ENCODE measurements around the gene CPNE4.

CPNE4 gene

DNA sequence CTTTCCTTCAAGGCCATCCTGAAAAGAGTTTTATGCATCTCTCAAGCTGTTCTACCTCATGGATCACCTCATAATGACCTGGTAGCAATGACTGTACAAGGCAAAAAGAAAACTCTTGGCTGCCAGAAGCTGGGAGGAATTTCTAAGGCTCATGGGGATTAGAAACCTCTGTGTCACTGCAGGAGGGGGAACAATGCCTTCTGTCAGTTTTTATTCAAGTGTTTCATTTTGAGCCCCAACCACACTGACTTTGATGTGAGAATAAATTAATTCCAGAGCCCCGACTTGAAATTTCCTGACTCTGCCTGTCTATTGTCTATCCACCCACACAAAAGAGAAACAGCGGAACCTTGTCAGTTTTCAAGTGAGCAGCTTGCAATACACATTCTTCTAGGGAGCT, 473.3 kb downstream of the CPNE4 start:
- no peak for DNase-seq

DNA sequence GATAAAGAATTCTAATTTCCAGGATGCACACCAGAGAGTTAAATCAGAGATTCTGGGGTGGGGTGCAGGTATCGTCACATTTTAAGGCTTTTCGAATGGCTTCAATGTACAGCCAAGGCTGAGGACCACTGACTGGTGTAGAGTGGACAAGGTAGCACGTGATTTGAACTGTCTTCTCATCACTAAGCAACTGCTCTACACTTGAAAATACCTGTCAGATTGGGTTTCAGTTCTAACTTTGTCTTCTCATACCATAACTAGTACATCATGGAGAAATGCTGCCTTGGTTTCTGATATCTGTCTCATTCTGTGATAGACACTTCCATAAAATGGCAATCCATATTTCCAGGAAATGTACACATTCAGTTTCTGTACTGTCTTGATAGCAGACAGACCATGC, 474.0 kb downstream of the CPNE4 start:
- no peak for DNase-seq

DNA sequence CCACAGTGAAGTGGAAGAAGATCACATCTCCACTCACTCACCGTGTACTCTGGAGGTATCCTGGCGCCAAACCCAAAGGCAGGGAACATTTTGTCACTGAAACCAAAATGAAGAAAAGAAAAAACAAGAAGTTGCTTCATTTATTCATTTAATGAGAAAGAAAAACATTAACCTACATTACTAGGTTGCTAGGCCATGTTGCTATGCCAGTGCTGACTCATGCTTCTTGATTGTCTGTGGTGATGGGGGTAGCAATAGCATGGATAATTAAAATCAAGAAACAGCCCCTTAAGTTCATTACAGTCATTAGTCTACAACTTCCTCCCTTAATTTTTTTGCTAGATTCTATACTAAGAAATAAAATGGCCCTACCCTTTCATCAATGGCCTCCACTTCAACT, 479.4 kb downstream of the CPNE4 start:
- DNase-seq: no peak

DNA sequence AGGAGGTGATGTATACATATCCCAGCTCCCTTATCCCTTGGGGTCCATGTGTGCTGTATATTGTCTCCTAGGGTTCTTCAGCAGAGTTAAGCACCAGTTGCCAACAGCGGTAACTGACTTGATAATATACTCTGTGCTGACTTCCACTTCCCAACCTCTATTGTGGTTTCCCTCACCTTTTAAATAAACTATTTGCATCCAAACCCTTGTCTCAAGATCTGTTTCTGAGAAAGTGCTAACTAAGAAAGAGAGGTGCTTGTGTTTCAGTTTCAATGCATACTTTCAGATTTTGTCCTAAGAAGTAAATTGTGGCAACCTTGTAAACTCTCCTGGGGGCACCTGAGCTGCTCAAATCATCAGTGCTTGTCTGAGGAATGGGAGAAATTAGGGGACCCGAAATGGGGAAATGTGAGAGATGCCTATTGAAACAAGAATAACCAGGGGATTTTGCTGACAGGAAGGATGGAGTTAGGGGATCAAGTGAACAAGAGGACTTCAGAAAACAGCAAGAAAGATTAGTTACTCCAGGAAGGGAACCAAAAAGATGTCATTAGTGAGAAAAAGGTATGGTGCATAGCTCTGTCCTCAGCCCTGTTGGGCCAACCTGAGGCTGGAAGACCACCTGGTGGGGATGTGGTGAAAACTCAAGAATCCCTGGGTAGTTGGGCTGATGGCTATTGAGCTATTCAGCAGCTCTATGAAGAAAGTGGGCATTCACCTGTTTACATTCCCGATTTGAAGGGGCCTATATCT, 481.1 kb downstream of the CPNE4 start:
- DNase-seq: no peak

DNA sequence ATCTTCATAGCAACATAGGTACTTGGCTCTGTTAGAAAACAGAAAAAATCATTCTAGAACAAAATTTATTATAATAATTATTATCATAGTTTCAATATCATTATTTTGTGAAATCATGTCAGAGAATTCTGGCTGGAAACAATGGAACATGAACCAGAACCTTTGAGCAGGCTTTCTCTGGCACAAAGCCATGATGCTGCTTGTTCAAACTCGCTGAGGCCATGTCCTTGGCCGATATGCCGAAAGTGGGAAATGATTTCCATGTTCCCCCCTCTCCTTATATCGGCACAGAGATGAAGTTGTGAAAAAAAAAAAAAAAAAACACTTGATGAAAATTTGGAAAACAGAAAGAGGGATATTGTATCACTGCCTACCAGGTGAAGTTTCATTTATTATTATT, 483.1 kb downstream of the CPNE4 start:
- DNase-seq: no peak

DNA sequence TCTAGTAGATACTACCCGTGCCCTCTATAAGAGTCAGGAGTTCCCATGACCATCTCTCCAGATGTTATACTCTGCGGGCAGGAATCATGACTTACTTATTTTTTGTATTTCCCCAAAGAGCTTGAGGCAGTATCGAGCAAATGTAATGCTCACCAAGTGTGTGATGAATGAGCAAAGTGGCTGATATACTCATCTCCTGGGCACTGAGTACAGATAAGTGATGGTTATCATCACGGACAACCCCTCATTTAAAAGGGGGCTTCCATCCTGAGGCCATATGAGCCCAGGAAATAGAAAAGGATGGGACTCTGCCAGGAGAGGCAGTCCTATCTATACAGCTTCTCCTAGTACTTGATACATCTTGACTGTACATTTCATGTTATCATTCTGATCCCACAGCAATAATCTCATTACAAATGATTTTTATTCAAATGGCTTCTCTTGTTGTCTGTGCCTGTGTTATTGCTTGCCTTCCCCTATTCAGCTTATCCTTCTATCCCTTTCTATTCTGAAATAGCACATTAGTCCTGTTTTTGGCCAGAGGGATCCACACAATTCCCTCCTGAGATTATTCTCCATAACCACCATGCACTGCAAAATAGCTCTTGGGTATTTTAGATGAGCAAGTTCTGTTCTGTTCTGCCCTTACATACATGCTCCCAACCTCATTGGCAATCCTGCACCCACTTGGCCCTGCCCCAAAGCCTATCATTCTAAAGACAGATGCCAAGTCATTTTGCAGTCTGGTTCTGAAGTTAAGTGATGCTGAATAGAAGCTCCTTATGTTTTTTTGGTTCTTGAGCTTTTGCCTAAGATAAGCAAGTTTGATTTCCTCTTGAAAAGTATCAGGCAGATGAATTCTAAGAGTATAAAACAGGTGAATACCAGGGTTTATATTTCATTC, 484.0 kb downstream of the CPNE4 start:
- DNase-seq: no peak

DNA sequence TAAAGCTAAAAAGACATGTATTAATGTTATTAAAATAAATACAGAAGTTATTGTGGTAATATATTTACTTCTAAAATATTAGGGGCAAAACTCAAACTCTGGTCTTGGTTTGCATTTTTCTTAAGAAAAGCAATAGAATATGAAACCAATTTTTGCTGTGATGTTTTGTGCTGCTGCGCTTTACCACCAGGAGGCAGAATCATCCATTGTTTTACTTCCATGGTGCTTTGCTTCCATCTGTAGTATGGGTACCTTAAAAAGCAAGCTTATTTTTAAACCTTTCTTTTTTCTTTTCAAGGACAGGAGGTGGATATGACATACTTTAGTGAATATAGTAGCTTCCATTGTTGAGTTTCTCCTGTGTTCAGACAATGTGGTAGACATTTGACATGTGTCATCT, 485.5 kb downstream of the CPNE4 start:
- DNase-seq: no peak

DNA sequence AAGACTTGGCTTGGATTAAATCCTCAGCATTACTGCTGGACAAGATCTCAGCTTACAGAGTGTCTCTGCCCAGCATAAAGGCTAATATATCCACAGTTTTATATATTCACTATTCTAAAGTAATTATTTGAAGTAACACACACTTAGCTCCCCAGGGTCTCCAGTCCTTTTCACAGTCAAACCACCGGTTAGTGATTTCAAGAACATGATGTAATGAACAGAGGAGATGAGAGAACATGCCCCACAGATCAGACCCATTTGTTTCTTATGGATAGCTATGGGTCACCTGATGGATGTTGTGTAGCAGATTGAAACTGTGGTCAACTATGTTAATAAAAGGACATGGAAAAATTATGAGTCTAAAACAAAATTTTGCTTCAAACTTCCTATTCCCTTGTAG, 487.2 kb downstream of the CPNE4 start:
- DNase-seq: no peak

DNA sequence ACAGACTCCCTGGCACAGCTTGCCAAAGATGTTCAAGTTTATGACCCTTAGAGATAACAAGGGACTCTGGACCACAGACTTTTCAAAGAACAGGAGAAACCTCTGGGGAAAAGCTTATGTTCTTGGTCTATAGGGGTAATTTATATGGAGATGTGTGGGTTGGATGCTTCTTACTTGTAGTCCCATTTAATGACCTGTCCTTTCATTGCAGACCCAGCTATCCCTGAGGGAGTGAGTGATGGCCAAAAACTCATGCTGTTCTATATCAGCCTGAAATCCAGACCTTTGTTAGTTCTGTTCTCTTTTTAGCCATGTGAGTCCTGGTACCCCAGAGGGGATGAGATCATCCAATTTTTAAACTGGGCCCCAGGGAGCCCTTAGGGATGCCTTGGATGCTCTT, 488.4 kb downstream of the CPNE4 start:
- no peak for DNase-seq

DNA sequence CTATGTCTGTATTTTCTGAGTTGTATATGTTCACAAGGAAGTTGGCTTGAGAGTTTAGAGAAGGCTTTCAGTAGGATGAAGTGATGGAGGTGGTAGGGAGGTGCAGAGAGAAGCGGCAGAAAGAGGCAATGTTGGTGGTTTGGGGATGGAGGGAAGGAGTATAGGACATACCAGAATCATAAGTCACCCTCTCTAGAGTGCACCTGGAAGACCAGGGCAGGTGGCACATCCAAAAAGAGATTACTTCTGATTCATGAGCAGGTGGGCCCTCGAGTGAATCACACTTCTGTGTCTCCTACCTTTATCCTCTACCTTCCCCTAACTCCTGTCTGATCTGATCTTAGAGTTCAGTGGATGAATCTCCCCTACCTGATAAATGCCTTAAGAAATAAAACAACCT, 490.3 kb downstream of the CPNE4 start:
- no peak for DNase-seq

DNA sequence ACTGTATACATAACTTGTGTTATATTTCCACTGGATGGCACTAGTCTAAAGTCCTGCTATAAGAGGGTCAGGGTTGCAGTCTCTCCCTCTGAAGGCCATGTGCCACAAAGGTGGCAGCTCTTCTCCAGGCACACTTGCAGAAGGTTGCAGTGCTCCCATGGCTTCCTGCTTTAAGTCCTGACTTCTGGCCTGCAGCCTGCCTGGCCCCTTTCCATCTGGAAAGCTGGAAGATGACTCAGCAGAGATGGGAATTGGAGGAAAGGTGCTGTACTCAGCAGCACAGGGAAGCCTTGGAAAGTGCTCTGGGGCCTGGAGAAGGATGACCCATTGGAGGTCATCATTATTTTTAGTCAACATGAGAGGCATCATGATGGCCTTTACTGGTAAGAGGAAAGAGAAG, 491.1 kb downstream of the CPNE4 start:
- no peak for DNase-seq

DNA sequence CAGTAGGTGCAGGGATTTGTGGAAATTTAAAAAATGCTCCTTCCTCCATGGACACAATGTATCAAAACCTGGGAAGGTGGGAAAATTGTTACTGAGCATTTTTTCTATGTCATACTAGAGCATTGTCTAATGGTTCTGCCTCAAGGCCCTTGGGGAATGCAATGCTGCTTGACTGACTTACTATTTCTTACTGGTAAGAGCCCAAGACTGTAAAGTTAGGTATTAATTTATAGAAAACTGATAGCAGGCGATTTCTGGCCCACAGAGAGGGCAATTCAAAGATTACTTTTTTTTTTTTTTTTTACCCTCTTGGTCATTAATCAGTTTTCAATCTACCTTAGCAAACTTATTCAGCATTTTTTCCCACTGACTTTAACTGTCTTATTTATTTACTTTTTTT, 493.5 kb downstream of the CPNE4 start:
- DNase-seq: no peak

DNA sequence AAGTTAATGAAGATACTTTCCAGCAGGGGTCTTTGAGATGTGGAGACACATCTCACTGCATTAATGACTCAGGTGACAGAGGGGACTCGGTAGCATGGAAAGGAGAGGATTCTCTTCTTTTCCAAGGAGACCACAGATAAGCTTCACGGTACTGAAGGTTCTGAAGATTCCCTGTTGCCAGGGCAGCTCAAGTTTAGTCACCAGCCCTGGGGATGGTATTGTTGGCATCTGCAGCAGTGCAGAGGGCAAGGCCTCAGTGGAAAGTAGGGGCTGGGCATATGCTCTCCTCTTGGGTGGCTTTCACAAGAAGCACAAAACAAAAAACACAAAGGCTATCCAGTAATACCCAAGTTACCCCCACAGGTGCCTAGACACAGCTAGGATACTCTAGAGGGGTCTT, 494.0 kb downstream of the CPNE4 start:
- no peak for DNase-seq

DNA sequence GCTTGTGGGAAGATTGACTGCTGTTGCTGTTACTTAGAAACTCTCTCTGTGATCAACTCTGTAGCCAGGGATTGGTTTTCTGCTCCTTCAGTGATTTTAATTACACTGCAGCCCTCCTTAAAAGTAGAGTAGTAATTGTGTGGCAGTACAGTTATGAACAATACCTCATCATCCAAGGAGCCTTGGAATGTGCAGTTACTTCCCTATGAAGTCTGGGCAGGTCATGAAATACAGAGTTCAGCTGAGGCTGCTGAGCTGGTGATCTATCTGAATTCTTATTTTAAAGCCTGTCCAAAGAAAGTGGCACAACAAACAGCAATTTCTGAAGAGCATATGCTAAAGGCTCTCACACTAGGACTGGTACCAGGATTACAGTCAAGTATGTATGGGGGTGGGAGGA, 494.7 kb downstream of the CPNE4 start:
- DNase-seq: no peak

DNA sequence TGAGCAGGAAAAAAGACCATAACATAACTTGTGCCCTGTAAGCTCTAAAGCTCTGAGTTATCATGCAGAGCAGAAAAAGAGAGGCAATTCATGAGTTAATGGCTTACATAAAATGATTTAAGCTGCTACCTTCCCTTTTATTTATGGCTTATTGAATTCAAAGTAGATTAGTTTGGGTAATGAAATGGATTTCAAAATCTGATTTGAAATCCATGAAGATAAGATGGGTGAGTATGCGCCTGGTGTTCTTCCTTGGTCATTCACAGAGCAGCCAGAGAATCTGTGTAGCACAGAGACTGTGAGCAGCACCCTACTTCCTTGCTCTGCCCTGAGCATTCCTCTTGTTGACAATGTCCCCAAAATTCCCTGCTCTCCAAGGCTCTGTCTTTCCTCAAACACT, 495.8 kb downstream of the CPNE4 start:
- no peak for DNase-seq

DNA sequence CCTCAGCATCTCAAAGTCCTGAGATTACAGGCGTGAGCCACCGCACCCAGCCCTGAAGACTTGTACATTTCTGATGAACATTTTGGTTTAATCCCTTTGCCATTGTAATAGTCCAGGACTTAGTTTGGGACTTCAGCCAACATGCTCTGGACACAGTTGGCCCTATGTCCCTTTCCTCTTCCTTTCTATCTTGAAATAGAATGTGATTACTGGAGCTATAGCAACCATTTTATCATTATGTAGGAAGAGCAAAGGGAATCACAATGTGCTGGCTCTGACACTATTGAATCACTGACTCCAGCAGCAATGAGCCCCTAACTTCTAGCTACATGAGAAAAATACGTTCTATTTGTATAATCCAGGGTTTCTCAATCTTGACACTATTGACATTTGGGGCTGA, 497.3 kb downstream of the CPNE4 start:
- DNase-seq: no peak

DNA sequence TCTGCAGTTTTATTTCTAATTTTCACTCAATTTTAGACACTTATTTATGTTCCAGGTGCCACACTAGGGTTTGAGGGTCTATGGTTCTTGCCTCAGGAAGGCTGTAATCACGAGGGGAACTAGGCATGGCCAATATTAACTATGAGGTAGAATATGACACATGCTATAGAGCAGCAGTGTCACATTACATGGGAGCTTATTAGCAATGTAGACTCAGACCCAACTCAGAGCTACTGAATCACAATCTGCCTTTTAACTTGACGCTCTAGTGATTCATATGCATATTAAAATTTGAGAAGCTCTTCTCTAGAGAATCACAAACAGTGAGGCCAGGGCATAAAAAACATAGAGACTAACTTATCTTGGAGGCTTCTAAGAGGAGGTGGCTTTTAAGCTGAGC, 499.2 kb downstream of the CPNE4 start:
- no peak for DNase-seq

DNA sequence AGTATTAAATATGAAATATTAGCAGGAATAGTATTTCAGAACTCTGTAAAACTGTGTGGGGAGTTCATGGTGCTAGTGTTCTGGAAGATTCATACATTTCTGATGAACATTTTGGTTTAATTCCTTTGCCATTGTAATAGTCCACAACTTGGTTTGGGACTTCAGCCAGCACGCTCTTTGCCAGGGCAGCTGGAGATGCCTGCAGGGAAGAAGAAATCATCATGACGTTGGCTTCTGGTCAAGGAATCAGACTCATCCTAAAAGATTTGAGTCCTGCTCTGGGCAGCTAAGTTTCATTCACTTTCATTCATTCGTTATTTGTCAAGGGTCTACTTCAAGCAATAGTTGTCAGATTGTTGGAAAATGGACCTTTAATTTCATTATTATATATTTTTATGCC, 499.7 kb downstream of the CPNE4 start:
- no peak for DNase-seq

DNA sequence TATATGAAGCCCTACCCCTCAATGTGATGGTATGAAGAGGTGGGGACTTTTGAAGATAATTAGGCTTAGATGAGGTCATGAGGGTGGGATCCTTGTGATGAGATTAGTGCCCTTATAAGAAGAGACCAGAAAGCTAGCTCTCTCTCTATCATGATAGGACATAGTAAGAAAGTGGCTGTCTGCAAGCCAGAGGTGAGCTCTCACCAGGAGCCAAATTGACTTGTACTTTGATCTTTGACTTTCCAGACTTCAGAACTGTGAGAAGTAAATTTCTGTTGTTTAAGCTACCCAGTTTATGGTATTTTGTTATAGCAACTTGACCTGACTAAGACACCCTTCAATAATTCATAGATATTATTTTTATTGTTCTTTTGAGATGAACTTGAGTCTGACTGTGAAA, 502.2 kb downstream of the CPNE4 start:
- DNase-seq: no peak

DNA sequence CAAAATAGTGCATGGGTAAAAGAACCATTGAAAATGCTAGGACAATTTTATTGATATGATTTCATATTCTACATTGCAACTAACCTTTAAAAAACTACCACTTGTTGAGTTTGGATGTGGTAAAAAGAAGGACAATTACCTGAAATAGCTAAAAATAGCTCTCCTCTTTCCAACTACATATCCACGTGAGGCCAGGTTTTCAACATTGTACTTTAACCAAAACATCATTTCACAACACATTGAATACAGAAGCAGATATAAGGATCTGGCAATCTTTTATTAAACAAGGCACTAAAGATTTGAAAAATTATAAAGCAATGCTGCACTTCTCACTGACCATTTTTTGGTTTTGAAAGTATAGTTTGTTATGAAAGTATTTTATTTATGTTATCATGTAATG, 504.0 kb downstream of the CPNE4 start:
- no peak for DNase-seq

DNA sequence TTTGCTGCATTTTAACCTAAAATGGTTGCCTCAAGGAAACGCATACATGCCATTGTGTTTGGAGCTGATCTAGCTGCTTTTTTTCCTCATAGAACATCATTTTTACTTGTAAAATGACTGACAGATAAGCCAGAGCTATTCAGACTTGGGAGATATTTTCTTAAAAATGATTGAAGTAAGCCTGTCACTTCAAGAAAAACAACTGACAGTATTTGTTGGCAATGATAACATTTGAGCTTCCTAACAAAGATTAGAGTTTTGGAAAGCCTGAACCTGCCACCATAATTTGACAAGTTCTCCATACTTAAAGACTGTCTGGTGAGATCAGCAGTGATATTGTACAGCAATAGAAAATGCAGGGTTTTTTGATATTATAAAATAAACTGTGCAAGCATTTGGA, 504.4 kb downstream of the CPNE4 start:
- DNase-seq: no peak

DNA sequence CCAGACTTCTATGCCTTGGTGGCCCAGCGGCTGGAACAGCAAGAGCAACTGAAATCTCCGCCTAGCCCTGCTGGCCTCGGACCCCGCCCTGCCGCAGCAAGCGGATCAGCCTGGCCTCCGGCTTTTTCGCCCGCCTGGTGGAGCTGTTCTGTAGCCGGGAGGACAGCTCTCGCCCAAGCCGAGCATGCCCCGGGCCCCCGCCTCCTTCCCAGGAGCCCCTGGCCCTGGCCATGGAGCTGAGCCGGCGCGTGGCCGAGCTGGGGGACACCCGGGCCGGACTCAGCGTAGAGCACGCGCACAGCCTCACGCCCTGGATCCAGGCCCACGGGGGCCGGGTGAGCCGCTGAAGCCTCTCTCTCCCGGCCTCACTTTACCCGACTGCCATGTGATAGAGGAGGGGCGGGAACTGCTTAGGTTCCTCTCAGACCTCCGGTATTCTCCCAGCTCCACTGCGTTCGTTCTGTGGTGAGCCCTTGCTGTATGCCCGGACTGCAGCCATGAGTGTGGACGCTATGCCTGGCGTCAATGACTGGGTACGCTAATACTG, 507.9 kb downstream of the CPNE4 start:
- no peak for DNase-seq

DNA sequence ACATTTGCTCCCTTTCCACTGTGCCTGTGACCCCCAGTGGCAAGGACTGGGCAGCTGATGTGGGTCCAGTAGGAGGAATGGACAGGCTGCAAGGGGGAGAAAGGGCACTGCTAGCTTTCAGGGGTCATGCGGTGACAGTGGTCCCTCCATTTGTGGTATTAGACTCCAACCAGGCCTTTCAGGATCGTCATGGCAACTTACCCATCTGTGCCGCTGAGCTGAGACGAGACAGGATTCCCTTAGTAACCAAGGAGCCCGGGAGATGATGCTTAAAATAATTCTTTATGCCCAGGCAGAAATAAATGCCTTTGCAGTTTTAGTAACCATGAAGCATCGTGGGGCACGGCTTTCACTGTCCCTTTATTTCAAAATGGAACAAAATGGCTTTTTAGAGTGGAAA, 516.1 kb downstream of the CPNE4 start:
- no peak for DNase-seq

DNA sequence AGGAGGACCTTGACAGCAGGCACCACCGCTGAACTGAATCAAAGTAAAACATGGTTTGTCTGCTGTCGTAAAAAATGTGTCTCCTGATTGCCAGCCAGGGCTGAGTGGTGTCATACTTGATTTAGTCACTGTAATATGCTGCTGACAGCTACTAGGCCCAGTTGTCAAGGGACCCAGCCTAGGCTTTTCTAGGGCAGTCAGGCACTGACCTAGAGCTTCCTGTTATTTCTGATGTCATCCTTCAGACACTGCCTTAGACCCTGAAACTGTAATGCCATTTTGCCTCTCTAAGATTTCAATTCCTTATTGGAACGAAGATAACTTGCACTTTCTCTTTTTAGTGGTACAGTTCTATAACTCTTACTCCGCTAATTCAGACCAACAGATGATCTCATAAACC, 529.4 kb downstream of the CPNE4 start:
- no peak for DNase-seq

DNA sequence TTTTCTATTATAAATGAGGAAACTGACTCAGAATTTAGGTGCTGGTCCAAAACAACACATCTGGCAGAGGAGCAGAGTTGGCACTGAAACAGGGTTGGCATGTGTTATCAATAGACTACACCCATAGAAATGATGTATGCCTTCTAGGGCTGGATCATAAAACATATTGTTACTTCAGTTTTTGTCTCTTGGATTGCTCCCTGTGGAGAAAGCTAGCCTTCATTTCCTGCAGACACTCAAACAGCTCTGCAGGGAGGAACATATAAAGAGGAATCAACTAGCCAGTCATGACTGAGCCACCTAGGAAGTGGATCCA, 531.5 kb downstream of the CPNE4 start:
- DNase-seq: no peak

All from CD4-positive, alpha-beta T cell treated with Interleukin-10 for 1 hour (primary cell).